Liver (tissue), 3 donors: ENCODE measurements around the gene ARID3B.

ENCODE experiments used
- CTCF ChIP-seq: fragments of 150-350 bp; IDR thresholded peaks from 2 replicates; pipeline ENCODE4 v1.5.1; 2017; ENCODE audit warnings: improper control_type of control experiment, low read depth, low read length; ENCODE audit not compliant: missing input control
- FOXA1 ChIP-seq: IDR thresholded peaks from 2 replicates; pipeline ENCODE4 v1.6.1; 2016; ENCODE audit warnings: antibody characterized with exemption
- RXRA ChIP-seq, 2 donors: IDR thresholded peaks; 2 replicates each; pipeline ENCODE4 v1.6.1; 2017 to 2018; ENCODE audit warnings: antibody characterized with exemption in 2 of 2, mild to moderate bottlenecking in 1 of 2
- donor health status: healthy.
- donor health status: healthy.

DNA sequence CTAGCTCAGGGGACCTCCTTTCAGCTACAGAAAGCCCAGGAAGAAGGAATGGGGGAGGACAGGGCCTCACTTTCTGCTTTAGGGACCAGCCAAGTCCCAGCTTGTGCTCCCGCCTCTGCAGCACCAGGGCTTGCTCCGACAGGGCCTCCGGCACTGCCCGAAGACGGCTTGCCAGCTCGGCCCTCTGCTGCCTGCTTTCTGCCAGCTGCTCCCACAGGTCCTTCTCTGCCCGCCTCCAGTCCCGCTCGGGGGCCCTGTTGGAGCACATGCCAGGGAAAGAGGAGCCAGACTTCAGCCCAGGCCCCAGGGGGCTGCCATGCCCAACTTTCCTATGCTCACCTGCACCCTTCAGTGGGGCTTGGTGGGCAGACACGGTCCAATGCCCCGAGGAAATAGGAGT is 70.3 kb downstream of the ARID3B start:
- no peak for TF ChIP-seq FOXA1
- TF ChIP-seq CTCF: no peak
- TF ChIP-seq RXRA (IDR thresholded peaks at IDR 0.05): no peak
